ENCODE data around the gene ATAD3B.
"Not testable (repeated sequence)": the region's sequence is repeated elsewhere in the genome, so short reads cannot be mapped to it uniquely, and the experiment has no call there.

The ATAD3B gene

GRCh38 chr1:1452365-1452739 lies 19.2 kb upstream of the ATAD3B start:
- DNase-seq (ENCODE audit: low read depth in 3 of 3) = not testable (repeated sequence)

- DNase-seq (ENCODE audit: low read depth in 3 of 3) = no peak
Measured at GRCh38 chr1:1452882-1453281, 18.7 kb upstream of the ATAD3B start.

GRCh38 chr1:1454286-1455056 lies 17.1 kb upstream of the ATAD3B start:
- not testable (repeated sequence) for DNase-seq (ENCODE audit: low read depth in 3 of 3)

GRCh38 chr1:1455366-1455884 lies 16.1 kb upstream of the ATAD3B start:
- no peak for DNase-seq (ENCODE audit: low read depth in 3 of 3)

GRCh38 chr1:1455934-1456333 lies 15.6 kb upstream of the ATAD3B start:
- not testable (repeated sequence) for DNase-seq (ENCODE audit: low read depth in 3 of 3)

GRCh38 chr1:1456683-1457255 lies 14.8 kb upstream of the ATAD3B start:
- not testable (repeated sequence) for DNase-seq (ENCODE audit: low read depth in 3 of 3)

- DNase-seq (ENCODE audit: low read depth in 3 of 3) = not testable (repeated sequence)
Measured at GRCh38 chr1:1459156-1459555, 12.4 kb upstream of the ATAD3B start.

GRCh38 chr1:1459711-1460110 lies 11.9 kb upstream of the ATAD3B start:
- not testable (repeated sequence) for DNase-seq (ENCODE audit: low read depth in 3 of 3)

GRCh38 chr1:1460540-1461130 lies 10.9 kb upstream of the ATAD3B start:
- no peak for DNase-seq (ENCODE audit: low read depth in 3 of 3)

- no peak for DNase-seq (ENCODE audit: low read depth in 3 of 3)
Measured at GRCh38 chr1:1461721-1462317, 9.7 kb upstream of the ATAD3B start.

- no peak for DNase-seq (ENCODE audit: low read depth in 3 of 3)
Measured at GRCh38 chr1:1462318-1462966, 9.1 kb upstream of the ATAD3B start.

GRCh38 chr1:1463312-1463711 lies 8.3 kb upstream of the ATAD3B start:
- DNase-seq (ENCODE audit: low read depth in 3 of 3) = no peak

- not testable (repeated sequence) for DNase-seq (ENCODE audit: low read depth in 3 of 3)
Measured at GRCh38 chr1:1468196-1468985, 3.2 kb upstream of the ATAD3B start.

- no peak for DNase-seq (ENCODE audit: low read depth in 3 of 3)
Measured at GRCh38 chr1:1470626-1471388, 758 bp upstream of the ATAD3B start.

GRCh38 chr1:1472053-1472876 lies 700 bp downstream of the ATAD3B start:
- peak in 1 of 3 experiments; percentile 23 for DNase-seq (ENCODE audit: low read depth in 3 of 3)

- DNase-seq (ENCODE audit: low read depth in 3 of 3) = not testable (repeated sequence)
Measured at GRCh38 chr1:1476011-1476410, 4.4 kb downstream of the ATAD3B start.

- DNase-seq (ENCODE audit: low read depth in 3 of 3) = no peak
Measured at GRCh38 chr1:1477206-1477605, 5.6 kb downstream of the ATAD3B start.

- DNase-seq (ENCODE audit: low read depth in 3 of 3) = no peak
Measured at GRCh38 chr1:1479547-1480487, 8.3 kb downstream of the ATAD3B start.

Measured in stimulated activated CD4-positive, alpha-beta T cell treated with anti-CD3 and anti-CD28 coated beads, TNF-alpha, amount 100 ng/mL, for 4 hours (primary cell).